ENCODE data around the gene CATSPERD. TPM values are rescaled to one million over a fixed set of nuclear protein-coding genes. Genes with fewer than 3 reads are reported as not detected.
"Not testable (repeated sequence)": the region's sequence is repeated elsewhere in the genome, so short reads cannot be mapped to it uniquely, and the experiment has no call there.

CATSPERD gene
- total RNA-seq, 1 experiment from 2014 or later: not detected

DNA sequence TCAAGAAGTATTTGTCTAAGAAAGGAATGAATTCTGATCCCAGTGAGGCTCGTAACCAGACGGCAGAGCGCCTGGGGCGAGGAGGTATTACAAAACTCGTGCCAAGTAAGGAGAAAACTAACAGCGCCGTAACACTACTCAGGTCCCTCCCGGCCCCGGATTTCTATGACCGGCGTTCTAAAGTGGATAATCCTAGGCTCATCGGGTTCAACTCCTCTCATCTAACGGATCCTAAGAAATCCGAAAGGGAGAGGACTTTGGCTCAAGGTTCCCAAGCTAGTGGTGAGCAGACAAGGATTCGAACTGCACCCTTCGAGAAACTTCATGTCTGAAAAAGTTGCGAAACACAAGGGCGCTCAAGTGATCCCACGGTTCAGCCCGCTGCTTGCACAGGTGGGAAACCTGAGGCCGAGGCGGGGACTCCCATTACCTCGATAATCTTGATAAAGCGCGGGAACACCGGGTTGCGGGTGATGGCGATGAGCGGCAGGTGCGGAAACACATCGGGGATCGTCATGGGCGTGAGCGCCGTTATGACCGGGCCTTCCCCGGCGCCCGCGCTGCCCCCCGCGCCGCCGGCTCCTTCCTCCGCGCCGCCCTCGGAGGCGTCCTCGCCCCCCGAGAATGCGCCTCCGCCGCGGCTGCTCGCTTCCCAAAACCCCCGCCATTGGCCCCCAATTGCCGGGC, 1.0 kb upstream of the CATSPERD start:
- intact Hi-C loops (cut with micrococcal nuclease): no loop called here
- Histone ChIP-seq H3K4me1 (ENCODE audit: insufficient read depth, low read length) (peaks cover 18% of the 10 kb centered on the region), H3K9me2 (replicated peaks; ENCODE audit: low read length) (no peaks in the 10 kb centered on the region), H3K27ac (ENCODE audit: low read length) (peak overlapping the region; percentile 93), H3K4me3 (ENCODE audit: low read length) (peak overlapping the region; percentile 95), H3K36me3 (ENCODE audit: low read depth, low read length) (peaks cover 11% of the 10 kb centered on the region; the same call in 1 of the 2 replicates), H3K4me2 (ENCODE audit: low read length) (peak overlapping the region; percentile 84), H3K9ac (ENCODE audit: low read length) (peak overlapping the region; percentile 95), H3K27me3 (ENCODE audit: low read length) (no peaks in the 10 kb centered on the region), H2AFZ (ENCODE audit: low read length) (peak overlapping the region; percentile 98), H3K9me3 (ENCODE audit: low read length) (no peaks in the 10 kb centered on the region), H3K79me2 (ENCODE audit: low read length) (peaks cover 51% of the 10 kb centered on the region), H4K20me1 (ENCODE audit: low read length) (peaks cover 25% of the 10 kb centered on the region), H3F3A (ENCODE audit: low read length, unreplicated experiment) (no peaks in the 10 kb centered on the region)
- TF ChIP-seq, protein P1, sequence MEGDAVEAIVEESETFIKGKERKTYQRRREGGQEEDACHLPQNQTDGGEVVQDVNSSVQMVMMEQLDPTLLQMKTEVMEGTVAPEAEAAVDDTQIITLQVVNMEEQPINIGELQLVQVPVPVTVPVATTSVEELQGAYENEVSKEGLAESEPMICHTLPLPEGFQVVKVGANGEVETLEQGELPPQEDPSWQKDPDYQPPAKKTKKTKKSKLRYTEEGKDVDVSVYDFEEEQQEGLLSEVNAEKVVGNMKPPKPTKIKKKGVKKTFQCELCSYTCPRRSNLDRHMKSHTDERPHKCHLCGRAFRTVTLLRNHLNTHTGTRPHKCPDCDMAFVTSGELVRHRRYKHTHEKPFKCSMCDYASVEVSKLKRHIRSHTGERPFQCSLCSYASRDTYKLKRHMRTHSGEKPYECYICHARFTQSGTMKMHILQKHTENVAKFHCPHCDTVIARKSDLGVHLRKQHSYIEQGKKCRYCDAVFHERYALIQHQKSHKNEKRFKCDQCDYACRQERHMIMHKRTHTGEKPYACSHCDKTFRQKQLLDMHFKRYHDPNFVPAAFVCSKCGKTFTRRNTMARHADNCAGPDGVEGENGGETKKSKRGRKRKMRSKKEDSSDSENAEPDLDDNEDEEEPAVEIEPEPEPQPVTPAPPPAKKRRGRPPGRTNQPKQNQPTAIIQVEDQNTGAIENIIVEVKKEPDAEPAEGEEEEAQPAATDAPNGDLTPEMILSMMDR (conservative IDR thresholded peaks at IDR 0.05; ENCODE audit: low read depth, low read length): no peak
- TF ChIP-seq EZH2phosphoT487 (IDR thresholded peaks at IDR 0.05; ENCODE audit: borderline replicate concordance, low read length) (no peak), EZH2 (IDR thresholded peaks at IDR 0.05; ENCODE audit: low read length, unreplicated experiment) (no peak)
- DNase-seq: no peak
- POLR2A ChIA-PET (ENCODE audit: unreplicated experiment): interaction anchor here (0.6 to 1.0 kb wide), 3 partner anchors 30 to 185 kb away, joined by 4 to 19 read pairs (median 11); partner anchors contain the start of genes RPL36 and VMAC
- no peak for ATAC-seq
- CTCF ChIA-PET: interaction anchor here (0.5 to 1.5 kb wide), 3 partner anchors 30 to 172 kb away, joined by 4 to 9 read pairs (median 8); partner anchors contain the start of gene RPL36
- BruUV-seq (replicated peaks): TSS peak; percentile 68

DNA sequence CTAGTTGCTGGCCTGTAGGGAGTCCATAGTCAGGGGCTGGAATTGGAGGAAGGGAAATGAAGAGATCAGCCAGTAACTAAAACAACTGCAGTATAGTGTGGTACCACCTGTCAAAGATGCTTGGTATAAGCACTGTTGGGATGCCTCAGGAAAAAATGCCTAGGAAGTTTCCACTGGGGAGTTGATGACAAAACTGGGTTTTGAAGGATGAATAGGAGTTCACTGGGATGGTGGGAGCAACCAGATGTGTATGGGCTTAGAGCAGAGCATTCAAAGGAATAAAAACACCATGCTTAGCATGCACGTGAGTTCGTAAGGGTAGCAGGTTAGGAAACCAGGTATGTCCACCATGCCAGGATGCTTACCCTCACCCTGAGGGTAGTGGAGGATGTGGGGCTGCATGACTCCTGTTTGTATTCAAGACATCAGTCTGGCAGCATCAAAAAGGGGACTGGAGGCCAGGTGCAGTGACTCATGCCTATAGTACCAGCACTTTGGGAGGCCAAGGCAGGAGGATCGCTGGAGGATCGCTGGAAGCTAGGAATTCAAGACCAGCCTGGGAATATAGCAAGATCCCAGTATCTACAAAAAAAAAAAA, 7.1 kb downstream of the CATSPERD start:
- no peaks in the 10 kb centered on the region for H3K9me2 ChIP-seq (replicated peaks; ENCODE audit: low read length)
- TF ChIP-seq EZH2phosphoT487 (IDR thresholded peaks at IDR 0.05; ENCODE audit: borderline replicate concordance, low read length) (no peak), EZH2 (IDR thresholded peaks at IDR 0.05; ENCODE audit: low read length, unreplicated experiment) (no peak)
- TF ChIP-seq, protein P1 (conservative IDR thresholded peaks at IDR 0.05; ENCODE audit: low read depth, low read length): no peak
- H3K4me2 ChIP-seq (ENCODE audit: low read length): no peak overlapping the region
- H3K27me3 ChIP-seq (ENCODE audit: low read length): no peaks in the 10 kb centered on the region
- ATAC-seq (no peak), DNase-seq (no peak)
- no peak overlapping the region for H2AFZ ChIP-seq (ENCODE audit: low read length)
- H3K27ac ChIP-seq (ENCODE audit: low read length): no peak overlapping the region
- 0 out of 2 replicates have a peak, but pooled peaks cover 4% of the 10 kb centered on the region for H3K36me3 ChIP-seq (ENCODE audit: low read depth, low read length)
- H4K20me1 ChIP-seq (ENCODE audit: low read length): no peaks in the 10 kb centered on the region
- H3F3A ChIP-seq (ENCODE audit: low read length, unreplicated experiment): no peaks in the 10 kb centered on the region
- no TSS peak for BruUV-seq (replicated peaks)
- ChIA-PET POLR2A (ENCODE audit: unreplicated experiment) (no interaction called here), CTCF (no interaction called here)
- peaks cover 7% of the 10 kb centered on the region for H3K9me3 ChIP-seq (ENCODE audit: low read length)
- no peaks in the 10 kb centered on the region for H3K79me2 ChIP-seq (ENCODE audit: low read length)
- no peak overlapping the region for H3K4me3 ChIP-seq (ENCODE audit: low read length)
- H3K4me1 ChIP-seq (ENCODE audit: insufficient read depth, low read length): no peaks in the 10 kb centered on the region
- H3K9ac ChIP-seq (ENCODE audit: low read length): no peak overlapping the region
- intact Hi-C loops (cut with micrococcal nuclease): no loop called here

DNA sequence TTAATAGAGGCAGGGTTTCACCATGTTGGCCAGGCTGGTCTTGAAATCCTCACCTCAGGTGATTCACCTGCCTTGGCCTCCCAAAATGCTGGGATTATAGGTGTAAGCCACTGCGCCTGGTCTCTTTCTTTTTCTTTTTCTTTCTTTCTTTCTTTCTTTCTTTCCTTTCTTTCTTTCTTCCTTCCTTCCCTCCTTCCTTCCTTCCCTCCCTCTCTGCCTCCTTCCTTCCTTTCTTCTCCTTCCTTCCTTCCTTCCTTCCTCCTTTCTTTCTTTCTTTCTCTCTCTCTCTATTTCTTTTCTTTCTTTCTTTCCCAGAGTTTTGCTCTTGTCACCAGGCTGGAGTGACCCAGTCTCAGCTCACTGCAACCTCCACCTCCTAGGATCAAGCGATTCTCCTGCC, 12.7 kb downstream of the CATSPERD start:
- intact Hi-C loops (cut with micrococcal nuclease); H3K36me3 ChIP-seq (ENCODE audit: low read depth, low read length); H4K20me1 ChIP-seq (ENCODE audit: low read length); H2AFZ ChIP-seq (ENCODE audit: low read length); H3K27me3 ChIP-seq (ENCODE audit: low read length); H3F3A ChIP-seq (ENCODE audit: low read length, unreplicated experiment); ATAC-seq; H3K4me1 ChIP-seq (ENCODE audit: insufficient read depth, low read length); BruUV-seq (replicated peaks); DNase-seq; H3K79me2 ChIP-seq (ENCODE audit: low read length); H3K9me2 ChIP-seq (replicated peaks; ENCODE audit: low read length); H3K9me3 ChIP-seq (ENCODE audit: low read length); CTCF ChIA-PET; H3K4me2 ChIP-seq (ENCODE audit: low read length); H3K4me3 ChIP-seq (ENCODE audit: low read length); H3K27ac ChIP-seq (ENCODE audit: low read length); H3K9ac ChIP-seq (ENCODE audit: low read length); POLR2A ChIA-PET (ENCODE audit: unreplicated experiment): not testable (repeated sequence)
